A172 (cell line): ENCODE measurements around the gene EMC1. TPM values are rescaled to one million over a fixed set of nuclear protein-coding genes. Genes with fewer than 3 reads are reported as not detected.
A peak's percentile ranks its signal among the peaks of the same experiment; 100 is the strongest.
"Not testable (repeated sequence)": the region's sequence is repeated elsewhere in the genome, so short reads cannot be mapped to it uniquely, and the experiment has no call there.

Source experiments
- DNase-seq: peaks from one replicate; pipeline ENCODE4 v3.0.0-alpha.2; 2015; ENCODE audit warnings: low spot score
- total RNA-seq: library from RNA; depleted of rRNA; stranded (reverse); fragments of >200 nt; shearing (Covaris generic); gene quantifications from 2 replicates; pipeline ENCODE4 v1.2.3, GENCODE V29; 2014; rRNA removed

EMC1 gene
- 31.9 and 35.8 TPM in 2 replicates for total RNA-seq

DNA sequence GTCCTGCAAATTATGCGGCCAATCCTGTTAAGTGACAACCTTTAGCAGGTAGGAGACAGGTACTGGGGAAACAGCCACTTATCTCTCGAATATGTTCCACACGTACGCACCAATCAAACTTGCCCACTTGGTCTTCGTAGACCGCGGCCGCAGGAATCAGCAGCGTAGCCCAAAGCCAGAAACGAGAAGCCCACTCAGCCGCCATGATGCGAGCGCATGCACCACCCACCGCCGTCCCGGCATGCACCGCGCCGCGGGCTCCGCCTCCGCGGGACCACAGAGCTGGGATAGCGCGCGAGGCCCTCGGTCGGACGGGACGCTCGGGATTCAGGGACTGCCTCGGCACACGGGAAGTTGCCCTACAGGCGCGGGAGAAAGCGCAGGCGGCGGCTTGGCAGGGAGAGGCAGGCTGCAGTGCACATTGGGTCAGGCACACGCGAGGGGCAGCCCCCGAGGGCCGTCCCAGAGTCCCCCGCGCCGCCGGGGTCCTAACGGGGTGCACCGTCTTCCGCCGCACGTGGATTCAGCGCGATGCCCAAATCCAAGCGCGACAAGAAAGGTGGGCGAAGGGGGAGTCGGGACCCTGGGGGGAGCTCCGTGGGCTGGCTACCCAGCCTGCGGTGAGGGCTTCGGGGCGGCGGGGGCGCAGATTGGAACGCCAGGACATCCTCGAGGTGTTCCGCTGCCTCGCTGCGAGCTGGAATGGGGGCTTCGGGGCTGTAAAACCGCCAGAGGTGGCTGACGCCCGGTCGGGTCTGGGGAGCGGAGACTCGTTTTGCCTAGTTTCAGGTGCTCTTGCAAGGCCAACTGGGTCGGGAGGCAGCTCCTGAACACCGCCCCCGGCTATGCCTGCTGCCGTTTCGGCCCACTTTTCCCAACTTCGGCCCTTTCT is at the start of gene EMC1, which contains the start of gene MRTO4:
Gene EMC1 (minus strand): TSS at position 220 of the 892 bp plus-strand sequence. CDS start 15 bp downstream, at position 205.
Gene MRTO4 (plus strand): TSS at position 501 of the 892 bp plus-strand sequence. CDS start 31 bp downstream, at position 532.
- peak; percentile 50 for DNase-seq

GRCh38 chr1:19300211-19300610 is 48.9 kb upstream of the EMC1 start:
- DNase-seq, result no peak

DNA sequence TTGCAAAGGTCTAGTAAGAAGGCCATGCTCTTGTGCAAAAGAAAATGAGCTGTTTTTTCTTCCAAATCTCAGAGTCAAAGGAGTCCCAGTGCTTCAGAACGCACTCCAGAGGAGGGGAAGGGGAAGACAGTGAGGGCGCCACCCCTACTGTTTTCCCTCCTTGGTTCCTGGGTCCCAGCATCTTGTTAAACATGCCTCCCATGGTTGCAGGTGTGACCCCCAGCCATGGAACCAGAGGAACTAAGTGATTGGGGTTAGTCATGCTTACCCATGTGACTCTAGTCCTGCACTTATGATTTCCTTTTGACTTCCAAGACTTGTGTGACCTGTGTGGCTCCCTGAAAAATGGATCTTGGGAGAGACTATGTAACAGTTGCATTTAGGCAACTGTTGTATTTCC is 43.3 kb upstream of the EMC1 start:
- DNase-seq, result no peak

DNA sequence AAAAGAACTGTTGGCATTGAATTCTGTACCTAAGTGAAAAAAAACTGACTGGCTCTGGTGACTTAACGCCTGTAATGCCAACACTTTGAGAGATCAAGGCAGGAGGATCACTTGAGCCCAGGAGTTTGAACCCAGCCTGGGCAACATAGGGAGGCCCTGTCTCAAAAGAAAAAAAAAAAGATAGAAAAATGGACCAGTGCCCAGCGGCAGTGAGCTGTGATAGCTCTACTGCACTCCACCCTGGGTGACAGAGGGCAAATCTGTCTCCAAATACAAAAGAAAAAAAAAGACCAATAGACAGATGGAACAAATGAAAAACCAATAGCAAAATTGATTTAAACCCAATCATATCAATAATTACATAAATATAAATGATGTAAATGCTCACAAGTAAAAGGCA is 37.9 kb upstream of the EMC1 start:
- DNase-seq, result no peak

GRCh38 chr1:19288324-19289241 is 37.3 kb upstream of the EMC1 start, which contains the start of gene AKR7A3:
Gene AKR7A3 (minus strand): TSS chr1:19288770. CDS start chr1:19288709, 61 bp downstream.
- not testable (repeated sequence) for DNase-seq

DNA sequence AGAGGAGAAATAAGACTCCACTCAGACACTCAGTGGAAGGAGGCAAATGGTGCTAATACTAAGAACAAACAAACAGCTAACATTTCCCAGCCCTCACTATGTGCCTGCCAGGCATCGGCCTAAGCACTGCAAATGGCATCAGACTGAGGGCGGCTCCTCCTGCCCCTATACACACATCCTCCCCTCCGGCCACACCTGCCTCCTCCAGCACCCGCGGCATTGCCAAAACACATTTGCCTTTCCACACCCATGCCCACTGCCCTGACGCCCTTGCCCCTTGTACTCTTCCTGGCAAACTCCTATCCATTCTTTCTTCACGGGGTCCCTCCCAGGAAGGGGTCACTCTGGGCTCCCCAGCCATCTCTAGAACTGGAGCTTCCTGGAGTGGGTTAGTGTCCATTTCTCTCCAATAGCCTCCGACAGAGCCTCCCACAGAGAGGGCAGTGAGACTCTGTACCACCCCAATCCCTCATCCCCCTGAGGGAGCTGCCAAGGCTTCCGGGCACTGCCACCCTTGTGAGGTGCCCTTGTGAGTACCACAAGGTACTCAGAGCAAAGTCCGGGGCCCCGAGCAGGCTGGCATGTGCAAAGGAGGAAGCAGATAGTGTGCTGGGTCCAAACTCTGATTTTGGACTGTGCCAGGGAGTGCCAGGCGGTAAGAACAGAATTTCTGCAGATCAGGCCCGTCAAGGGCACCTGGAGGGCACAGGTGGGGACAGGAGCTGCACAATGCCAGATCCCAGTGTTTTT is 36.3 kb upstream of the EMC1 start:
- no peak for DNase-seq

GRCh38 chr1:19285807-19286206 is 34.5 kb upstream of the EMC1 start:
- not testable (repeated sequence) for DNase-seq

GRCh38 chr1:19285366-19285765 is 34.0 kb upstream of the EMC1 start:
- not testable (repeated sequence) for DNase-seq

- no peak for DNase-seq
Observed at GRCh38 chr1:19284881-19285280, 33.6 kb upstream of the EMC1 start.

DNA sequence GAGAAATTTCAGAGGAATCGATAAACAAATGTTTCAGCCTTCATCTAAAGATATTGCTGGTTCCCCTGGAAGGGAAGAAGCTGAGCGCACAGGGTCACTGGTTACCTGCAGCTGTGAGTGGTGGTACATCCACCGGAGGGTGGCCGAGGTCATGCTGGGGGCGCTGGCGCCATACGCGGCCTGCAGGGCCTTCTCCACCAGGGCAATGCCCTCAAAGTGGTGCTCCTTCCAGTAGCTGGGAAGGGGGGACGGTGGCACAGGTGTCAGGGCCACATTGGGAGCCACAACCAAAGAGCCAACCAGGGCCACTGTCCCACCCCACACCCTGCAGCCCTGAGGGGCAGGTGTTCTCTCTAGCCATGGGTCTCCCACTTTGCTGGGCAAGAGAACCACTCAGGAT is 32.6 kb upstream of the EMC1 start:
- DNase-seq, result no peak

GRCh38 chr1:19274636-19275035 is 23.3 kb upstream of the EMC1 start:
- DNase-seq, result no peak

- not testable (repeated sequence) for DNase-seq
Observed at GRCh38 chr1:19273844-19274531, 22.7 kb upstream of the EMC1 start.

GRCh38 chr1:19273106-19273843 is 22.0 kb upstream of the EMC1 start:
- no peak for DNase-seq

GRCh38 chr1:19272064-19272463 is 20.7 kb upstream of the EMC1 start:
- DNase-seq, result no peak

DNA sequence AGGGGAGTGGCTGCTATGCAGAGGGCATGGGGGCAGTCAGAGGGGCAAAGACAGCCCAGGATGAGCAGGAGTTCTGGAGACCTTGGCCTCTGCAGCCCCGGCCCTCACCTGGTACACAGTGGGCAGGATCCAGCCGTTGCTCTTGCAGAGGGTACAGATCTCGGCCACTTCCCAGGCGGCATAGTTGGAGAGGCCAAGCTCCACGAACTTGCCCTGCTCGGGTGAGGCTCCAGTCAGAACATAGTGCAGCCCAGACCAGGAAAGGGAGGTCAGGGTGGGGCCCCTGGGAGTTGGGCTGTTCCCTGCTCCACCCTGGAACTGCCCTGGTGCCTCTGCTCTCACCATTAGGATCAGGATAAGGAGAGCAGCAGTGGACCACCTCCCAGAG is 19.0 kb upstream of the EMC1 start:
- not testable (repeated sequence) for DNase-seq

DNA sequence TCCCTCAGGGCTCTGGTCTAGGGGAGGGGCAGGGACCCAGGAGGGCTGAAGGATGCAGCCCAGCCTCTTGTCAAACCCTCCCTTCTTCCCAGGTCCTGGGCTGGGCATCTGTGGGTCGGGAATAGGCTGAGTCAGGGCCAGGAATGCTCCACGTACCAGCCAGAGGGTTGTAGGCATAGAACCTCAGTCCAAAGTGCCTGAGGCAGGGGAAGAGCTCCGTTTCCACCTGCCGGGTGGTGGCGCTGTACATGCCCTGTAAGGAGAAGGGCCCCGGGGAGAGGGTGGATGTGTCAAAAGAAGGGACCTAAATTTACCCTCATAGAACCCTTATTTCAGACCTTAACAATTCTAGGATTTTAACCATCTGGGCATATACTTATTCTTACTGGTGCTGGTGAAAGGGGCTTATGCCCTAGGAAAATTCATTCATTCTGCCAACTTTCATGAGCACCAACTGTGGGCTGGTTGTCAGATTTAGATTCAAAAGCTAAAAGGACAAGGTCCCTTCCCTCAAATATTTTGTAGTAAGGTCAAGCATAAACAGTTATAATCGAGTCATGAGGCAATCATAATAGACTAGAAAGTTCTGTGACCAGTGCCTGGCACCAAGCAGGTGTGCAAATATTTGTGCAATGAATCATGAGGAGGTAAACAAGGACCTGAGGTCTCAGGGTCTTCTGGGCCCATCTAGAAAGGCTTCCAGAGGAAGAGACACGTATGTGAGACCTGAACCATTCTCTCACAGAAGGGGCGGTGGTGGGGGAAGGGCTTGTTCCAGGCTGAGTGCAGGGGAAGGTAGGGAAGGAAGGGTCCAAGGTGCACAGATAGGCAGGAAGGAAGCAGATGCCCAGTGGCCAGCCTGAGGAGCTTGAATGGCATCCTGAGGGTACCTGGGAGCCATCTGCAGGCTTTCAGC is 18.4 kb upstream of the EMC1 start:
- DNase-seq, result not testable (repeated sequence)

- DNase-seq, result no peak
Observed at GRCh38 chr1:19268445-19268844, 17.1 kb upstream of the EMC1 start.

- DNase-seq, result no peak
Observed at GRCh38 chr1:19262744-19263143, 11.4 kb upstream of the EMC1 start.

- no peak for DNase-seq
Observed at GRCh38 chr1:19262047-19262446, 10.7 kb upstream of the EMC1 start.
